ENCODE measurements around the gene FAM107B.

The FAM107B gene

DNA sequence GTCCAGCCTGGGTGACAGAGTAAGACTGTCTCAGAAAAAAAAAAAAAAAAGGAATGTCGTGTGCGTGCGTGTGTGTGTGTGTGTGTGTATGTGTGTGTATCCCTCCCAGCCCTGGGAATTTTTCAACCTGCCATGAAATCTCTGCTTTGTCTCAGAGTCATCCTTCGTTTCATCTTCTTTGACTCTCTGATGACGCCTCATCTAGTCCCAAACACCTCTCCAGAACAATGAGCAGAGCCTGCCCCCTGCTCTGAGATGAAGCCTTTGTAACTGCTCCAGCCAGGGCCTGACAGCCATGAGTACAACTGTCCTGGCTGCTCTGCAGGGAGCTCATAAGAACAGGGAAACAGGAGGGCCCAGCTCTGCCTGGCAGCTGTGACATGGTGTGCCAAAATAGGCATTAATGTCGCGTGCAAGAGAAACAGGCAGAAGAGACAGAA is 149.5 kb downstream of the FAM107B start:
- DNase-seq (ENCODE audit: low read depth), result no peak

DNA sequence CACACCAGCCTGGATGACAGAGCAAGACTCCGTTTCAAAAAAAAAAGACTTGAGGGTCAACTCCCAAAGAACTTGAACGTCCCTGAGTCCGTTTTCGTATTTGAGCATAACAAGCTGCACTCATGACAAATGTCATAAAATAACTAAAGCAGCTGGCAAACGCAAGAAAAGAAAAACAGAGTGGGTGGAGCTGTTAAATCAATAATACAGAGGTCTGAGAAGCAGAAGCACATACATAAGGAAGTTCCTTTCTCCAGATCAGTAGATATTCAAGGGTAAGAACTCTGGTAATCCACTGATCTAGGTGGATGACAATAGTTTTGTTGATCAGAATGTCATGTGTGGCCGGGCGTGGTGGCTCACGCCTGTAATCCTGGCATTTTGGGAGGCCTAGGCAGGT is 150.1 kb downstream of the FAM107B start:
- no peak for DNase-seq (ENCODE audit: low read depth)

DNA sequence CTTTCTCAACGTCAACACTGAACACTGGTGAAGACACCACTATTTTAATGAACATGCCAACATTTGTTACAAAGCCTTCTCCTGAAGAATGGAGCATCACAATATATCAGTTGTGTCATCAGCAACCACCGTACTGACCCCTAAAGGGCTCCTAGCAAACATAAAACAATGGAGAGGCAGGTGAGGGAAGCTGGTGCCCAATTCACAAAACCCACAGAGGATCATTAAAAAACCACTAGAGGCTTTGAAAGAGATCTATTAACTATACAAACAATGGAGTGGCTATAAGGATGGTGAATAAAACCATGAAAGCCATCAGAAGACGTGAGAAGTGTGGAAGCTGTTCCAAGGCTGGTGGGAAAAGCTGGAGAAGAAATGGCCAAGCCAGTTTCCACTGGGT is 150.8 kb downstream of the FAM107B start:
- no peak for DNase-seq (ENCODE audit: low read depth)

DNA sequence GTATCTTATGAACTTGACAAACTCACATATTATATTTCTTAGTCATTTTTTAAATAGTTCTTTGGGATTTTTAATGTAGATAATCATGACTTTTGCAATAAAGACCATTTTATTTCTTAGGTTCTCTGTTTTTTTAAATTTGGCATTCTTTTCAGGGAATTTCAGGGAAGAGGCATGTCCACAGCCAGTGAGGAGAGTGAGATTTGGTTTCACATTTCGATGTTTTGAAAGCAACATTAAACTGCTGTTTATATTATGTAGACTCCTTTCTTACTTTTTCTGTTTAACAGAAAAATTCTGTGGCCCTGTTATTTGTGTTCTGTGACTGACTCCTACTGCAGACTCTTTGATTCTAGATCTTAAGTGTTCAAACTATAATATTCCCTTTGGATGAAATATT is 153.7 kb downstream of the FAM107B start:
- DNase-seq (ENCODE audit: low read depth), result no peak

DNA sequence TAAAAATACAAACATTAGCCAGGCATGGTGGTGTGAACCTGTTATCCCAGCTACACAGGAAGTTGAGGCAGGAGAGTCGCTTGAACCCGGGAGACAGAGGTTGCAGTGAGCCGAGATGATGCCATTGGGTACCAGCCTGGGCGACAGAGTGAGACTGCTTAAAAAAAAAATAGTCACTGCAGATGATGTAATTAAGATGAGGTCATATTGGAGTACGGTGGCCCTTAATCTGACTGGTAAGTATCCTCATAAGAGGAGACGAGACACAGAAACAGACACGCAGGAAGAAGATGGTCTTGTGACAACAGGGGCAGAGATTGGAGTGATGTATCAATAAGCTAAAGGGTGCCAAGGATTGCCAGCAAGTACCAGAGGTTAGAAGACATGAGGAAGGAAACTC is 156.0 kb downstream of the FAM107B start:
- no peak for DNase-seq (ENCODE audit: low read depth)

DNA sequence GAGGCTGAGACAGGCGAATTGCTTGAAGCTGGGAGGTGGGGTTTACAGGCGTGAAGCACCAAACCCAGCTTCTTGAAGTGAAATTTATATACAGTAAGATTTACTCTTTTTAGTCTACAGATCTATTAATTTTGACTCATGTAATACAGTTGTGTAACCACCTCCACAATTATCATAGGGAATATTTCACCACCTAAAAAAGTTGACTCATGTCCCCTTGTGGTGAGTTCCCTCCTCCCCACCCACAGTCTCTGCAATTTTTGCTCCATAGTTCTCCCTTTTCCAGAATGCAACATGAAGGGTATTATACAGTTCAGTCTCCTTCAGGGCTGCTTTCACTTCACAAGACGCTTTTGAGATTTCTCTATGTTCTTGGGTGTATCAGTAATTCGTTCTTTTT is 156.8 kb downstream of the FAM107B start:
- DNase-seq (ENCODE audit: low read depth), result no peak

DNA sequence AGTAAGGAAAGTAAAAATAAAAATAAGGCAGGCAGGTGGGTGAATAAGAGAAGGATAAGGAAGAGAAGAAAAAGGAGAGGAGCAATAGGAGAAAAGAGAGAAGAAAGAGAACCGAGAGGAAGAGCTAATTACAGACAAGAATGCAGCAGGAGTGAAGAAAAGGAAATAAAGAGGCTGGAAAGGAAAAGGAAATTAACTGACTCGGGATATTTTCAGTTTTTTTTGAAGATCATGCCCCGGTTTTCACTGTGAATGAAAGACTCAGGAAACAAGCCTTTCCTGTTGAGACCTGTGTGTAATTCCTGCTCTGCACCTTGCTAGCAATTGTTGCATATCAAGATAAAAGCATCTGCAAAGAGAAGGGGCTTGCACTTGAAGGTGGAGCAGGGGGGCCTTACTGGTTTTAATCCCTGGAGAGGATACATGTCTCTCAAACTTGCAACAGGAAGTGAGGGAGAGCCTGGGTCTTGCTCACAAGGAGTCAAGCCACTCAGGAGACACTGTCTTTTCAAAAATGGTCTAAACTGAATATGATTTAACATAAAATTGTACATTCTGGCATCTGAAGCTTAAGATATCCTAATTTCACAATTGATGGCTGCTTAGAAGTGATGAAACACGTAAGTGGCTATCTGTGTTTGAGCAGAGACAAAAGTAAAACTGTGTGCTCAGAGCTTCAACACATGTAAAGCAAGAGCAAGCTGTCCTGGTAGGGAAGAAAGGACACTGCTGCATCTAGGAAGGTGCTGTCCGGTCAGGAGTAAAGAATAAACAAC is 157.6 kb downstream of the FAM107B start:
- DNase-seq (ENCODE audit: low read depth), result no peak

DNA sequence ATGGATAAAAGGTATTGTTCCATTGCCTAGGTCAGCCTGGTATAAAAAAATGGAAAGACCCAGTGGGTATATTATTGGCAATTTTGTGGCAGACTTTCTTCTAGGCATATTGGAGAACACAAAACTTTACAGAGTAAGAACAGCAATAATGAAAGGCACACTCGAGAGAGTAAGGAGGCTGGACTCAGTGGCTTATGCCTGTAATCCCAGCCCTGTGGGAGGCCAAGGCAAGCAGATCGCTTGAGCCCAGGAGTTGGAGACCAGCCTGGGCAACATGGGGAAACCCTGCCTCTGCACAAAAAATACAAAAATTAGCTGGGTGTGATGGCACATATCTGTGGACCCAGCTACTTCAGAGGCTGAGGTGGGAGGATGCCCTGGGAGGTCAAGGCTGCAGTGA is 158.2 kb downstream of the FAM107B start:
- no peak for DNase-seq (ENCODE audit: low read depth)

DNA sequence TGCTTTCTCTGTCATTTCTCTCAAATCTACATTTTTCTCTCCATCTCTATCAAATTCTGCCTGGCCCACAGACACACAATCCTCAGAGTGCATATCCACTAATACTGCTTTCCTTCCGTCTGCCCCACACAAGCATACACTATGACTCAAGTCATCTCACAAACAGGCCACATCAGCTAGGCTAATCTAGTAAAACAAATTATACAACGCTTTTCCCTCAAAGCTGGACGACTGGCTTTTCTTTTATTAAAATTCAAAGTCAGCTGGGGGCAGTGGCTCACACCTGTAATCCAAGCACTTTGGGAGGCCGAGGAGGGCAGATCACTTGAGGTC is 161.1 kb downstream of the FAM107B start:
- DNase-seq (ENCODE audit: low read depth), result no peak

DNA sequence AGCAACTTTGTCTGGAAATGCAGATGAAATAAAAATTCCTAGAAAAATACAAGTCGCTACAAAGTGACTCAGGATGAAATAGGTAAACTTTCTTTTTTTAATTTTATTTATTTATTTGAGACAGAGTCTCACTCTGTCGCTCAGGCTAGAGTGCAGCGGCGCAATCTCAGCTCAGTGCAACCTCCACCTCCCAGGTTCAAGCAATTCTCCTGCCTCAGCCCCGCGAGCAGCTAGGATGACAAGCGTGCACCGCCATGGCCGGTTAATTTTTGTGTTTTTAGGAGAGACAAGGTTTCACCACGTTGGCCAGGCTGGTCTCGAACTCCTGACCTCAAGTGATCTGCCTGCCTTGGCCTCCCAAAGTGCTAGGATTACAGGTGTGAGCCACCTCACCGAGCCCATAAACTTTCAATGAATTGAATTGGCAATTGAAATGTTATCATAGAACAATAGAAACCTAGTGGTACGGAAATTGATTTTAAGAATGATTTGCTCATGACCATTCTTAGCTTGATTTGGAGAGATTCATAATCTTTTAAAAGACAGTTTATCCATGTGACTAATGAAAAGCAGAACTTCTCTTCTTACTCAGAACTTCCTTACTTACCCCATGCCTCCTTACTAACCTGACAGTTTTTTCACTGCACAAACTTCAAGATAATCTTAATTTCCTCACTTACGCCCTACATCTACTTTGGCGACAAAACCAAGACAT is 161.7 kb downstream of the FAM107B start:
- no peak for DNase-seq (ENCODE audit: low read depth)

DNA sequence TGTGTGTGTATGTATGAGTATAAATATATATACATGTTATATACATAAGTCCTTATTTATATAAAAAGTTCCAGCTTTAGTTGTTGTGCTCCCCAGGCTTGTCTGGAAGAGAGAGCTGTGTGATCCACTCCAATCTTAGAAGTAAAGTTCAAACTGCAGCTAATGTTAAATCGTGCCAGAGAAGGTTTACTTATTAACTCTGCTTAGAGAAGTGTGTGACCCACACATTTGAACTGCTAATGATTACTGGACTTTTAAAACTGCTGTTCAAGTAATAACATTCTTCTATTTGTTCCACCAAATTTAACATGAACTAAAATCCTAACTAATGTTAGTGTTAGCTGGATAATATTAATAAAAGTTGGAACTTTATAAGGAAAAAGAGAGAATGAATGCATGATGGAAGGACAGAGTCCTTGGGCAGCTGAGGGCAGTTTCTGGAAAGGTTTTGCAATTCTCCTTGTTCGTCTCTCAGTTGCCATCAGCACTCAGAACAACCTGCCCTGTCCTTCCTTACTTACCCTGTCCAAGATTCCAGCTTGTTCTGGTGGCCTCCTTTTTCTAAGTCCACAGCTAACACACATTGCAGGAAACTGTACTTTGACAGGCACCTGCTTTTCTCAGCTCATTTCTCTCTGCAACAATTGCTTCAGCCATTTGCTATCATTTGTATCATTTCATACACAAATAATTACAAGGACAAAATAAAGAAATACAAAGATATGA is 162.6 kb downstream of the FAM107B start:
- DNase-seq (ENCODE audit: low read depth), result no peak

DNA sequence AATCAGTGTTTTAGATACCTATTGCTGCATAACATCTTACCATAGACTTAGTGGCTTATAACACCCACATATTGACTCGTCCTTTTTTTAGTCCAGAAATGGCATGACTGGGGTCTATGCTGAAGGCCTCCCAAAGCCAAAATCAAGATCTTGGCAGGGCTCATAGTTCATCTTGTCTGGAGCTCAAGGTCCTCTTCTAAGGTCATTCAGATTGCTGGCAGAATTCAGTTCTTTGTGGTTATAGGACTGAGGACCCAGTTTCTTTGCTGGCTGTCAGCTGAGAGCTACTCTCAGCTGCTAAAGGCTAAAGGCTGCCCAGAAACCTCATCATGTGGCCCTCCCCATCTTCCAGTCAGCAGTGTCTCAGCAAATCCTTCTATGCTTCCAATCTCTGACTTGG is 165.5 kb downstream of the FAM107B start:
- DNase-seq (ENCODE audit: low read depth), result no peak

DNA sequence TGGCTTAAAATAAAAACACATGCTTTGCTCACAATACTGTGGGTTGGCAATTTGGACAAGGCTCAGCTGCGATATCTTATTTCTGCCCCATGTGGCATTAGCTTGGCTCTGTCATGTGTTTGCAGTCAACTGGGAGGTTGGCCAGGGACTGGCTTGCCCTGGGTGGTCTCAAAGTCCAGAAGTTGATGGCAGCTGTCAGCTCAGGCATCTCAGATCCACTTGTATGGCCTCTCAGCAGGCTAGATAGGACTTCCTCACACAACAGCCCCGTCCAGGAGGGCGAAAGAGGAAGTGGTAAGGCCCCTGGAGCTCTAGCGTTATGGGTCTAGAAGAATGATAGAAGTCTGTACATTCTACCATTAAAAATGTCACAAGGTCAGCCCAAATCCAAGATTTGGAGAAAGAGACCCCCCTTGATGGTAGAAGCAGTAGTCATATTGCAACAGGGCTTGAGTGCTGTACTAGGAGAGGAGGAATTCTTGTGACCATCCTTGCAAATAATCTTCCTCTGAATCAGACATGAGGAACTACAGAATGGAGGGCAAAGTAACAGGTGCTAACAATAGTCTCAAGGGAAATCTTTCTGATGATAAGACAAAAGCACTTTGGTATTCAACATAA is 166.2 kb downstream of the FAM107B start:
- no peak for DNase-seq (ENCODE audit: low read depth)

DNA sequence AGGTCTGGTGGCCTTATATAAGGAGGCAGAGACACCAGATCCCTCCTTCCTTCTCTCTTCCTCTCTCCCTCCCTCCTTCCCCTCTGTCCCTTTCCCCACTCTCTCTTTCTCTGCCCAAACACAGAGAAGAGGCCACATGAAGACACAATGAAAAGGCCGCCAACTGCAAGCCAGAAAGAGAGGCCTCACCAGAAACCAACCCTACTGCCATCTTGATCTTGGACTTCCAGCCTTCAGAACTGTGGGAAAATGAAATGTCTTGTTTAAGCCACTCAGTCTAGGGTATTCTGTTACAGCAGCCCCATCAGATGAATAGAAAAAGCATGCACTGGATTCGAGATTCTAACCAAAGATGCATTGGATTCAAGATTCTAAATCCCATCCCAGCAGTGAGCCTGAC is 168.1 kb downstream of the FAM107B start:
- no peak for DNase-seq (ENCODE audit: low read depth)

DNA sequence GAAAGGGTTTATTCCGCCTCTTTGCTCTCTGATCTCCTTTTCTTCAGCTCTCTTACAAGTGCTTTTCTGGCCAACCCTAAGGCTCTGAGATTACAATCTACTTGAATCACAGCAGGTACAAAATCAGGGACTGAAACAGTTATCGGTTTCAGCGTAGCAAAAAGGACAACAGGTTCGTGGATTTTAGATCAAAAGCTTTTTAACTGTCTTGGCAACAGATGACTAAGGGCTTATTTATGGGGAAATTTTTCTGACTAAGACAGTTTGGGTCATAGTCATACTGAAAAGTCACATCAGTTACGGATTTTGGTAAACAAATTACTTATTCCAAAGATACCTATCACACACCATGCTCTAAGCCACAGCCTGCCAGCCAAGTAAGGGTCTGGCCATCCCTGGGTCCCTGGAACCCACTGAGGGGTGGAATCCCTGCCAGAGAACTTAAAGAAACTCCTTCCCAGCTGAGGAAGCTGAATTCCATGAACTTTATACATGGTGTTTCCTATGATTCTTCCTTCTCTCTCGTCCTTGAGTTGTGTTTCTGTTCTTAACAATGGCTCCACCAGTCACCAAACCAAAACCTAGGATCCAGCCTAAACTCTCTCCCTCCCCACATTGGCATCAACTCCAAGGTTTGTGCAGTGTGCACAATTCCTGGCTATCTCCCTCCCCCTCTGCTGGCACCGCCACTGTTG is 169.3 kb downstream of the FAM107B start:
- DNase-seq (ENCODE audit: low read depth), result no peak

DNA sequence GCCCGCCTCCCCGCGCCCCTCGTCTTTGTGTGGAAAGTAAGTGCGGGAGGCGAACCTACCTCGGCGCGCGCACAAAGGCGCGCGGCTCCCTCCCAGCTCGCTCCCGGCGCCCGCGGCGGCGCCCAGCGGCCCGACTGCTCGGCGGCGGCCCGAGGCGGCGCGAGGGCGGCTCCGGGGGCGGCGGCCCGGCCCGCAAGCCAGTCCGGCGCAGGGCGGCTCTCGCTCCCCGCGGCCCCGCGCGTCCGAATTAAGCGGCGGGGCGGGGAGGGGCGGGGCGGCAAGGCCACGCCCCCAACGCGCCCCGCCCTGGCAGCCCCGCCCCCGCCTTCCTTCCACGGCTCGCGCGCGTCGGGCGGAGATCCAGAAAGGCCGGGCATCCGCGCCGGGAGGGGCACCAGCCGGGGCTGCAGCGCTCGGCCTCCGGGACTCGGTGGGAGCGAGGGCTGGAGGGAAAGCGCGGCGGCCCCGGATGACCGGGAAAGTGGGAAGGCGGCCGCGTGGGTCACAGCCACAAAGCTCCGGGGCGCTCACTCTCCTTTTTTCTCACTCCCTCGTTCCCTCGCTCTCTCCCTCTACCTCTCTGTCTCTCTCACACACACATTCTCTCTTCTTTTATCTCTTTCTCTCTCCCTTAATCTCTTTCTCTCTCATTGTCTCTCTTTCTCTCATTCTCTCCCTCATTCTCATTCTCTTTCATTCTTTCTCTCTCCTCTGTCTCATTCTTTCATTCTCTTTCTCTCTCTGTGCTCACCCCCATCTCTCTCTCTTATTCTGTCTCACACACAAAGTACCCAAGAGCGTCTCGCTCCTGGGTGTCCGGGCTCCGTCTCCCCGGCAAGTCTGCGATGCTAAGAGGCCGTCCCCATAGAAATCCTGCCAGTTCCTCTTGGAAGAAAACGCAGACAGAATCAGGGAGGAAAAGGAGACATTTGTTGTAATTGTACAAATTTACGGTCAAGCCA is 170.2 kb downstream of the FAM107B start:
- DNase-seq (ENCODE audit: low read depth), result peak; percentile 63

DNA sequence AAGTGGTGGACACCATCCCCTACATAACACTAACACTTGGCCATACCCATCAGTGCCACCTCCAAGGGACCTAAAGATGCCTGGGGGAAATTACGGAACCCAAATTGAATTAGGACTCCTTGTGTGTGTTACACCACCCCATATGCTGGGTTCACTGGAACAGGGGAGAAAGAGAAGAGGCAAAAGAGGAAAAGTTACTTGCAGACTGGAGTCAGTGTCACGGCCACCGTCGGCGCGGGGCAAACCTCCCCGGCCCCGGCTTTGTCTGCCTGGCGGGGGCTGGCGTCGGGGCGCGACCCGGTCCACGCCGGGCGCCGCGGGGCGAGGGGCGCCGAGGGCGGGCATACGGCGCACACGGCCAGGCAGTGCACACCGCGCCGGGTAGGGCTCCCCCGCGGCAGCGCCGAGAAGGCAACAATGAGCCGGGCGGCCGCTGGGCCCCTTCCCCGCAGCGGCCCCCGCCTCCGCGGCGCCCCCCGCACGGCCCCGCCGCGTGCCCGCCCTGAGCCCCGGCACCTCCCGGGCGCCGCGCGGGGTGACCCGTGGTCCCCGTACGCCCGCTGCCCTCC is 171.1 kb downstream of the FAM107B start:
- no peak for DNase-seq (ENCODE audit: low read depth)

DNA sequence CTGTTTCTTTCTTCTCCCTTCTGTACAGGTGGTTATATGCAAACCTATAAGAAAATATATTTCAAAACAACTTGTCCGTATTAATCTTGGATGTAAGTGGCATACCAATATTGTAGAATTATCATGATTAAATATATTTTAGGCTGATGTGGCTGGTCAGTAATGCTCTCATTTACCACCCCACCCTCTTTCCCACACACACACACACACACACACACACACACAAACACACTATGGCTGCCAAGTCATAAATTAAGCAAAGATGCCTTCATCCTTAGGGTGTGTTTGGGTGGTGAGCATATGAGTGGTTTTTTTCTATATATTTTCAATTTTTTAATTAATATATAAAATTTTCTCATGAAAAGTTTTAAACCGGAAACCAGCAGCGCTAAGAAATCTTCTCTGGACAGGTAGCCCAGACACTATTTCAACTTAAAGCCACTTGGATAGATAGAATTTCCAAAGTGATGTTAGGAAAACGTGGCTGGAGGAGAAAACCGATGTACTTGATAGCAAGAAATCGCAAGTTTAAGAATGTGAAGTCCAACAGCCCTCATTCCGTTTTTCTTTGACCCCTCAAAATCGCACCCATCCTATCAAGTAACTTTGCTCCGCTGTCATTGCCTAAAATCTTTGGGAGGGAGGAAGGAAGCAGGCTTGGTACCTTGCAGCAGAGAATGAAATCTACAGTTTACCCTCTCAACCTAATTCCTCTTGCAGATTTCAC is 171.7 kb downstream of the FAM107B start:
- DNase-seq (ENCODE audit: low read depth), result no peak

DNA sequence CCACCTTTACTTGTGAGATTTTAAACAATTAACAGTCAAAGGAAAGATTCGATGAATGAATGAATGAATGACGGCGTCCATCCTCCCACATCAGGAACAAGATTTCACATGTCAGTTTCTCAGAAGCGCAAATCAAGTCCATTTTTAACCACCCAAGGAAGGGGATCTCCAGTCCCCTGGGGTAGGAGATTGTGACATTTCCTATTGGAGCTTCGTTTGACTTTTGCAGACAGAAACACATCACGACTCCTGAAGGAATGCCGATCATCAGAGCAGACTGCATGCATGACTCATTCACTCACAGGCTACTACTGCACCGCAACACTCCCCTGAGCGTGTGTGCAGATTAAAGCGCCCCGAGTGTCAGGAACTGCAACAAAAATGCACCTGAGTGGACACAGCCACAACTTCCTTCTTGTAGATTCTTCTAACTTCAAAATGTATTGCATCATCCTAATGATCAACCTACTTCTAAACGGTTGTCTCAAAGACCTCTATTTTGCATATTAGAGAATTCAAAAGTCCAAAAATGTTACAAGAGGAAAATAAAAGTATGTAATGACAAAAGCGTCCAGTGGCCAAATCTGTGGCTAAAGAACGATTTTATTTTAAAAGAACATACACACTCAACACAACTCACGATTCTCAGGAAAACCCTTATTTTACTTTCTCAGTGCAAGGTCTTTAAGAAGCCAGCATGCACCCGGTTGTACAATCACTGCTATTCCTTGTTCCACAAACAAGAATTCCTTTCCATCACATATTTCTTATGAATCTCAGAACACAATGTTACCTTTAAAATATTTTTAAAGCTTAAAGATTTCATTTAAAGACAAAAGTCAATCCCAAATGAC is 172.6 kb downstream of the FAM107B start:
- no peak for DNase-seq (ENCODE audit: low read depth)
